HL-60/S4 (cell line): ENCODE results near the gene ABCG8.

ENCODE experiments used
- in situ Hi-C: fragments of 300-500 bp; cut with MboI; formaldehyde crosslinking; loops from 2 replicates; pipeline ENCODE4 v1.14.3; 2022; ENCODE audit warnings: low sequenced_read_pairs

Gene ABCG8

DNA sequence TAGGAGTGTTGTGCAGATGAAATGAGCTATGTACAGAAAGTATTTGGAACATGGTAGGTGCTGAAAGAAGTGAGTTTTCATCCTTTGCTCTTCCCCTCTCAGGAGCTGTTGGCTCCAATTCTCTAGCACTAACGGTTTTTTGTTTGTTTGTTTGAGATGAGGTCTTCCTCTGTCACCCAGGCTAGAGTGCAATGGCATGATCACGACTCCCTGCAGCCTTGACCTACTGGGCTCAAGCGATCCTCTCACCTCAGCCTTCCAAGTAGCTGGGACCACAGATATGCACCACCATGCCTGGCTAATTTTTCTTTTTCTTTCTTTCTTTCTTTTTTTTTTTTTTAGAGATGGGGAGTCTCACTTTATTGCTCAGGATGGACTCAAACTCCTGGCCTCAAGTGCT lies 12.9 kb upstream of the ABCG8 start:
- in situ Hi-C loops: no loop called here

DNA sequence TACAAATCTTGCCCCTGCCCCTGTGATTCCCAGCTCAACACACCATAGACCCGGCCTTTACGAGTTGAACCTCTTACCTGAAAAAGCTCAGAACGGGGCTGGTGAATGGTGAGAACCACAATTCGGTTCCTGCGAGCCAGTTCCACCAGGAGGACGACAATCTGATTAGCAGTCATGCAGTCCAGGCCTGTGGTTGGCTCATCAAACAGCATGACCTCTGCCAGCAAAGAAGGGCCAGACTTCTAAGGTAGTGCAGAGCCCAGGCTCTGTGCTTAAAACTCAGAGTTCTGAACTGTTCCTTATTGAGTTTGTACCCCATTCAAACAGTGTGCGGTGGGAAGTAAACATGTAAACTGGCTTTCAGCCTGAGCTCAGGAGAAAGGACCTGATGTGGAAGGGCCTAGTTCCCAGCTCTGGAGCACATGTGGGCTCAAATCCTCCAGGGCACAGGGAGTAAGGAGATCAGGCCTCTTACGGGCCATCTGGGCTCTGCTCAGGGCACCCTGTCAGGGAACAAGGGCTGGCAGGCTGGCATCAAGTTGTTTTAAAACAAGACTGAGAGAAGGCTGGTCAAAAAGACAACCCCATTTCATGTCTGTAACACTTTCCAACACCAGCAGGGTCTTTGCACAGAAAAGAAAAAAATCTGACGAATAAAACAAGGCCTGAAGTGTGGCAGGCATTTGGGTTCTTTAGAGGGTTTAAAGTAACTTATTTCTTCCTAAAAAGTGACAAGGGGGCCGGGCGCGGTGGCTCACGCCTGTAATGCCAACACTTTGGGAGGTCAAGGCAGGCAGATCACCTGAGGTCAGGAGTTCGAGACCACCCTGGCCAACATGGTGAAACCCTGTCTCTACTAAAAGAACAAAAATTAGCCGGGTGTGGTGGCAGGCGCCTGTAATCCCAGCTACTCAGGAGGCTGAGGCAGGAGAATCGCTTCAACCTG lies 12.2 kb upstream of the ABCG8 start:
- in situ Hi-C loops: no loop called here

DNA sequence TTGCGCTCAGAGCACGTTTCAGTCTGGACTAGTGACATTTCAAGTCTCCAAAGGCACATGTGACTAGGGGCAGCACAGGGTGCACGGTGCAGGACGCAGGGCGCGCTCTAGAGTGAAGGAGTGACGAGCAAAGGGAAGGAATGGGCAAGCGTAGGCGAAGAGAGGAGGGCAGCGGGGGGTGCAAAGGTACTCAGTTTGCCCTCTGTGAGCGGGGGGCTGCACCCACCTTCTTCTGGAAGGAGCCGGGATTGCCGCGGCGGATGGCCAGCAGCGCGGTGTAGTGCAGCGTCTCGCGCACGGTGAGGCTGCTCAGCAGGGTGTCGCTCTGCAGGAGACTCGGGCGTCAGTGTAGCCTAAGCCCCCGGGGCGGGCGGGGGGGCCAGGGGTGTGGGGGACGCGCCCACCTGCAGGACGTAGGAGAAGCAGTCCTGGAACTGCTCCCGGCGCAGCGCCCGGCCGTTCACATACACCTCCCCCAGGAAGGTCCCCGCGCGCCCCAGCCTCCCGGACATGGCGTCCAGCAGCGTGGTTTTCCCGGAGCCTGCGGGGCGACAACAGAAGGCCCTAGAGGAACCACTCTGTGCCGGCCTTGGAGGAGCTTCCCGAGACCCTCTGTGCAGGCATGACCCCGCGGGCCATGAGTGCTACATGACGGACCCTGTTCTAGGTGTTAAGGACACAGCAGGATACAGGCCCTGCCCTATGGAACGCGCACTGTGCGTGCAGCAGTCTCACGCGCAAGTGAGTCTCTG lies 7.1 kb upstream of the ABCG8 start:
- in situ Hi-C loops: no loop called here

DNA sequence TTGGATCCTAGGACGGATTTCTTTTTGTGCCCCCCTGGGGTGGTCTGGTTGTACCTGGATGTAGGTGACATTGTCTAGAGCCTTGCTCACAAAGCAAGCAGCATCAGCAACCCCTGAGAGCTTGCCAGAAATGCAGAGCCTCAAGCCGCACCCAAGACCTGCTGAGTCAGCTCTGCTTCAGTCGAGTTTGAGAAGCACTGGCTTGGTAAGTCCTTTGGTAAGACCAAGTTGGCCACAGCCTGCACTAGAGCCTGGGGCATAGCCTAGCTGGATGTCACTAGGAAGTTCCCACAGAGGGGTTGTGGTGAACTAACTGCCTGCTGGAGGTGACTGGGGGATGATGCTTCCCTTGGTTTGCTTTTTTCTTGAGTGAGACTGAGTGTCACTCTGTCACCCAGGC lies 6.3 kb upstream of the ABCG8 start:
- in situ Hi-C loops: no loop called here

DNA sequence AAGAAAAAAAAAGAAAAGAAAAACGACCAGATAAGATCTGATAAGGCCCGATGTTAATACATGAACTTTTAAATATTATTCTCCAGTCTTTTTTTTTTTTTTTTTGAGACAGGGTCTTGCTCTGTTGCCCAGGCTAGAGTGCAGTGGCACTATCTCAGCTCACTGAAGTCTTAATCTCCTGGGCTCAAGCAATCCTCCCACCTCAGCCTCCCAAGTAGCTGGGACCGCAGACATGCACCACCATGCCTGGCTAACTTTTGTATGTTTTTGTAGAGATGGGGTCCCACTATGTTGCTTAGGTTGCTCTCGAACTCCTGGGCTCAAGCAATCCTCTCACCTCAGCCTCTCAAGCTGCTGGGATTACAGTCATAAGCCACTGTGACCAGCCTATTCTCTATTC lies 1.7 kb upstream of the ABCG8 start:
- in situ Hi-C loops: no loop called here

DNA sequence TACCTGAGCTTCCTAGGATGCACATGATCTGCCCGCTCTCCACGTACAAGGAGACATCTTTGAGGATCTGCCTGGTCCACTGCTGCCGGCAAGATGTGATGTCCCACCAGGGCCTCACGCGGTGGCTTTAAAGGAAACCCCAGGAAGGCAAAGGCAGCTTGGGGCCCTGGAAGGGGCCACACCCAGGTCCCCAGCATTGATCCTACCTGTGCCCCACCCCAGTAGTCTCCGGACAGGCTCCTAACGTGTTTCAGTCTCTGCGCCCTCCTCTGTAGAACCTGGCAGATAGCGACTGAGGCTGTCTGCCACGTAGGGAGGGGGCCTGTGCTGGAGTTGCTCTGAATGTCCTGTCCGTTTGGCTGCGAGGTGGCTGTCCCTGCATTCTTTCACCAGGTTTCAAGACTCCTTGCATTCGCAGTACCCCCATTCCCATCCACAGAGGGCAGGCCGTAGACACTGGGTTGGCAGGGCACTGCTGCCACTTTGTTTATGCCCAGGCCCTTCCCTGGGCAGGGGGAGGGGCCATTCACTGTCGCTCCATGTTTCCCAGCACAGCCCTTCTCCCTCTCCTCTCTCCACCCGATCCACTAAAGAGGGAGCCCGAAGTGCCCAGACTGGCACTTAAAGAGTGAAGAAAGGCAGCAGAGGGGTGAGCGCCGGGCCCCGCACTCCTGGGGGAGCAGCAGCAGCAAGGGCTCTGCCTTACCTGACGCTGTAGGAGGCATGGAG lies 776 bp upstream of the ABCG8 start:
- in situ Hi-C loops: no loop called here

DNA sequence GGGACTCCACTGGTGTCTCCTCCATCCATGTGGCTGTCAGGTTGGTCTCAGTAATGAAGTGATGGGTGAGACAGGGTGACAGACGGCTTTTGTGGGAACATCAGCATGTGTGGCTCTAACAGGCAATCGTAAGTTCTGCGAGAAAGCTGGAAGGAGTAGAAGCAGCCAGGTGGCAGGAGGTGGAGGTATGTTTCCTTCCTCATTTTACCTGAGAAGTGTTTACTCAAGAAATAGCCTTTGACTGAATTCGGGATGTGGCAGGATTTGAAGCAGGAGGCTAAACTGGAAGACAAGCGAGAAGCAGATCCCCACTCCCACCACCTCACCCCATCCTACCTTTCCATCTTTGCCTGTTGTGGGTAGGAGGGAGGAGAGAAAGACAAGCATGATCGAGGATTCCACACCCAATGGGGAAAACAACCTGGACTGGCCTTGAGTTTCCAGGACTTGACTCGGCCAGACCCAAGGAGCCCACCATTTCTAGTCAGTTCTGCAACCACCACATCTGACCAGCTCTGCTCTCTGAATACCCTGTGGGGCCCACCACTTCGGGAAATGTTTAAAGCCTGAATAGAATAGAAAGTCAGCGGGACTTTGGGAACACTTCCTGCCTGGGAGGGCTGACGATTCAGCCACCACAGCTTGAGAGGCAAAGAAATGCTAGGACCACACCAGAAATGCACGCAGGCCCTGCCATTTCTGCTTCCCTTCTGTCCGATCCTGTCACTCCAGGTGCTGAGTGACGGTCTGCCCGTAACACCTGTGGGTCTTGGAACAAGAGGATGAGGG lies 1.2 kb downstream of the ABCG8 start:
- in situ Hi-C loops: no loop called here

DNA sequence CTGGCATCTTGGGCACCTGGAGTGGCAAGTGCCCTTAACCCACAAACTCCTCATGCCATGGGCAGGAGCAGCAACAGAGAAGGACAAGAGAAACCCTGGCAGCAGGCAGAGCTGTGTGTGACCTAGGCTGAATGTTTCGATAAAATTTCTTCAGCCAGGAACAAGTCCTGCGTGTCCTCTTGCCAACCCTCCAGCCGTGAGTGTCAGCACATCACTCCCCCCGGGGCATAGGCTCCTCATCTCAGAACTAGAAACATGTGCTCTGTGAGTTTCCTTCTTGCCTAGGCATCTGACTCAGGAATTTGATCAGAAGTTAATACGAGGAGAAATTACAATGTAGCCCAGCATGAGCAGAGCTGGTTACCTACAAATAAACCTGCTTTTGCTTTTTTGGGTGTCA lies 2.2 kb downstream of the ABCG8 start:
- in situ Hi-C loops: no loop called here

DNA sequence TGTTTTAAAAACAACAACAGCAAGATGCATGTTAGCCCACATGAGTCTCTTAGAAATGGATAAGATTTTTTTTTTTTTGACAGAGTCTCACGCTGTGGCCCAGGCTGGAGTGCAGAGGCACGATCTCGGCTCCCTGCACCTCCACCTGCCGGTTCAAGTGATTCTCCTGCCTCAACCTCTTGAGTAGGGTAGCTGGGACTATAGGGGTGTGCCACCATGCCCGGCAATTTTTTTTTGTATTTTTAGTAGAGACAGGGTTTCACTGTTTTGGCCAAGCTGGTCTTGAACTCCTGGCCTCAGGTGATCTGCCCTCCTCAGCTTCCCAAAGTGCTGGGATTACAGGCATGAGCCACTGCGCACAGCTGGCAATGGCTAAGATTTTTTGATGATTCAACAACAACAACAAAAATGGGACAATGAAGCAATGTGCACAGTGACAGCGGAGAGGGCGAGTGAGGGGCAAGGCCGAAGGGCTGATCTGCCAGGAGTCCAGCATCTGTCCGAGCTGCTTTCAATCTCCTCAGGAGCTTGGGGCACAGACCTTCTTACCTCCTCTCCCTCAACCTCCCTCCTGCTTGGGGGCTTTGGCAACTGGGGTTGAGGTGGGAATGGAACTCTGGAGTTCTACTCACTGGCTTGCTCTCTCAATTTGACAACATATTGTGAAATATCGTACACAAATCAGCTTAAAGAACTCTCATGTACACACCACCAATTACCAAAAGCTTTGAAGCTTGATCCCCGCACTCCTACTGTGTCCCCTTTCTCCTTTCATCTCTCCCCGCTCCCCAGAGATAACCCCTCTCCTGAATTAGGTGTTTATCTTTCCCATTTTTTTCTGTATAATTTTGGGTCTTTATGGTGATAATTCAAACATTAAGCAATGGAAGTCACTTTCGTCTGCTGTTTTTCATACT lies 3.4 kb downstream of the ABCG8 start:
- in situ Hi-C loops: no loop called here

DNA sequence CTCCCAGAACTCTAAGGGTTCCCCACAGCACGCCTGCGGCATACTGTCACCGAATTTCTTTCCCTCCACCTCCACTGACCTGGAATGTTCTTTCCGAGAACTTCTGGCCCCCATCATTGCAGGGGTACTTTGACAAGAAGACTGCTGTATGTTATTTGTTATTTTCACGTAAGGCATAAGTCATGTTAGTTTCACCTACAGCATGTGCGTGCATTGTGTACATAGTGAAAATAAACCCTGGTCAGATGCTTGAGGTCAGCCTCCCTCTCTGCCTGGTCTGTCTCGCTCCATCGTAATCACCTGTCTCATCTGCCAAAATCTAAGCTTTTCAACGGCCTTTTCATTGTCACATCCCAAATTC lies 4.1 kb downstream of the ABCG8 start:
- in situ Hi-C loops: no loop called here

DNA sequence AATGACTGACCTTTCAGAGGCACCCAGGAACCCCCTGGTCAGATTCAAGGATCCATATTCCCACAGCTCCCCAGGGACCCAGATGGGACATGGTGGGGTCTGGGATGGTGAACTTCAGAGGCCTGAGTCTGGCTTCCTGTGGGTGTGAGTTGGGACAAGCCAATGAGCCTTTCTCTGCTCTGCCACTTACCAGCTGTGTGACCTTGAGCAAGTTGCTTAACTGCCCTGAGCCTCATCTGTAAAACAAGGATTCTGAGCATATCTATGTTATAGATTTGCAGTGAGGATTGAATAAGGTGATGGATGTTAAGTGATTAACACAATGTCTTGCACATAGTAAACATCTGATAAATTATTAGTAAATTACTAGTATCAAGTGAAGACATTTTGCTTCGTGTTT lies 6.4 kb downstream of the ABCG8 start:
- in situ Hi-C loops: no loop called here

DNA sequence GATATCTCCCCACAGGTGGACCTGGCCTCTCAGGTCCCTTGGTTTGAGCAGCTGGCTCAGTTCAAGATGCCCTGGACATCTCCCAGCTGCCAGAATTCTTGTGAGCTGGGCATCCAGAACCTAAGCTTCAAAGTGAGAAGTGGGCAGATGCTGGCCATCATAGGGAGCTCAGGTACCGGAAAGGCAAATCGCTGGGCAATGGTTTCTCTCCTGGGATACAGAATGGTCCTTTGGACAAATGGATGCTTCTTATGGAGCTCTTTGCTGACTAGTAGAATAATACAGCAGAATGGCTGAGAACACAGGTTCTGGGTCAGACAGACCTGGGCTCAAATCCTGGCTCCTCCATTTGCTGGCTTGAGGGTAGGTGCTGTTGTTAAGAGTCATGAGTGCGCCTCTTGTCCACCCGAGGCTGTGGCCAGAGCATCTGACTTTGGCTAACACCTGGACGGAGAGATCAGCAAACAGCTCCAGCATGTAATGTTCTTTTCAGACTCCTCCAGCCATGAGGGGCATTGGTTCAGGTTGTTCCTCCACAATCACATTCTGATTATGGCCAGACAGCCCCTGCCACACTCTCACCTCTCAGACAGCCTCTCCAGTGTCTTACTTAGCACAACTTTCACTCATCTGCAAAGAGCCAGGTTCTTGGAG lies 7.5 kb downstream of the ABCG8 start:
- in situ Hi-C loops: no loop called here

DNA sequence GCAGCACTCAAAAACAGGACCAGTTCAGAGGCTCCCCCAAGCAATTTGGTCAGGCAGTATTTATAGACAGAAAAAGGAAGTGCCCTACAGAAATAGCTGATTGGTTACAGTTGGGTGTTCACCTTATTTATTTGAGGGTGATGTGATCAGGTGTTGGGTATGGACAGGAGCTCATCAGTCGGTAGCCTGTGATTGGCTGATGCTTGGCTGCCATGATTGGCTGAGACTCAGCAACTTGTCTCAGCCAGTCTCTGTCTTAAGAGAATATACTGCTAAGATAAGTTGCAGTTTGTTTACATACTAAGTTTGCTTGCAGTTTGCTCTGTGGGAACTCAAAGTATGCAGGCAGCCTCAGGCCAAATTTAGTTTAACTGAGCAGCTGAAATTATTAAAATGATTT lies 9.4 kb downstream of the ABCG8 start:
- in situ Hi-C loops: no loop called here

DNA sequence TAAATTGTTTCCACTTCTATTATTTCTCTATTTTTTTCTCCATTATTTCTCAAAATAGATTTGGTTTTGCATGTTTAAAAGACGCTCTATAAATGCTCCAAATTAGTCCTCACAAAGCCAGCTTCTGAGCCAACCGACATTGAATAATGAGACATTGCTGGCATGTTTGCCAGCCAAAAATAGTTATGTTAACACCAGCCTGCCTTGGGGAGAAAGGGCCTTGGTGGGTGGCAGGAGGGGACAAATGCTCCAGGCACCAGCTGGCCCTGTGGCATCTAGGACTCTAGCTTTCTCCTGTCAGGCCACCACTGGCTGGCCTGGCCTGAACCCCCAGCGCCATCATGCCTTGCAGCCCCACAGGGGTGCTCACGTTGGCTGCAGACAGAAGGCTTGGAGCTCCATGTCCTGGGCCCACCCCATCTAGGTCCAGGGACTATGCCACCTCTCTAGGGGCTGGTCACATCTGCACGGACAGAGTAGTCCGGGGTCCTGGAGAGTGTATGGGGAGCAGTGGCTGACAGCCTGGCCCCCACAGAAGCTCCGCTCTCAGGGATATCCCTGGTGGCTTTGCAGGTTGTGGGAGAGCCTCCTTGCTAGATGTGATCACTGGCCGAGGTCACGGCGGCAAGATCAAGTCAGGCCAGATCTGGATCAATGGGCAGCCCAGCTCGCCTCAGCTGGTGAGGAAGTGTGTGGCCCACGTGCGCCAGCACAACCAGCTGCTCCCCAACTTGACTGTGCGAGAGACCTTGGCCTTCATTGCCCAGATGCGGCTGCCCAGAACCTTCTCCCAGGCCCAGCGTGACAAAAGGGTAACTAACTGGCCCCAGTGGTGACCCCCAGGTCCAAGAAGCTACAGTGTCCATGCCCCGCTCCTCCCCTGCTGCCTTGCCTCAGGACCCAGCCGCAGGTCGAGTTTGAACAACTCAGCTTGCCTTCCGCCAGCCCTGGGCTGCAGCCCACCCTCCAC lies 12.5 kb downstream of the ABCG8 start:
- in situ Hi-C loops: no loop called here

DNA sequence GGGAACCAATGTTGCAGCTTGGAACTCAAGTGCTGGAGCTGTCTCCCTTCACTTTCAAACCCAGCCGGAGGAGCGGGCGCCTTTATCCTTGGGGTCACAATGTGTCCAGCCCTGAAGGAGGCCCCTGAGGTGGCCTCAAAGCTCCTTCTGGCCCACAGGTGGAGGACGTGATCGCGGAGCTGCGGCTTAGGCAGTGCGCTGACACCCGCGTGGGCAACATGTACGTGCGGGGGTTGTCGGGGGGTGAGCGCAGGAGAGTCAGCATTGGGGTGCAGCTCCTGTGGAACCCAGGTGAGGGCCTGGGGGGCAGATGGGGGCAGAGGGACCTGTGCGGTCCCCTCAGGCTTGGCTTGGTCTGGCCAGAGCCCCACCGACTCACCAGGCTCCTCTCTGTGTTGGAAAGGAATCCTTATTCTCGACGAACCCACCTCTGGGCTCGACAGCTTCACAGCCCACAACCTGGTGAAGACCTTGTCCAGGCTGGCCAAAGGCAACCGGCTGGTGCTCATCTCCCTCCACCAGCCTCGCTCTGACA lies 13.5 kb downstream of the ABCG8 start:
- in situ Hi-C loops: no loop called here

DNA sequence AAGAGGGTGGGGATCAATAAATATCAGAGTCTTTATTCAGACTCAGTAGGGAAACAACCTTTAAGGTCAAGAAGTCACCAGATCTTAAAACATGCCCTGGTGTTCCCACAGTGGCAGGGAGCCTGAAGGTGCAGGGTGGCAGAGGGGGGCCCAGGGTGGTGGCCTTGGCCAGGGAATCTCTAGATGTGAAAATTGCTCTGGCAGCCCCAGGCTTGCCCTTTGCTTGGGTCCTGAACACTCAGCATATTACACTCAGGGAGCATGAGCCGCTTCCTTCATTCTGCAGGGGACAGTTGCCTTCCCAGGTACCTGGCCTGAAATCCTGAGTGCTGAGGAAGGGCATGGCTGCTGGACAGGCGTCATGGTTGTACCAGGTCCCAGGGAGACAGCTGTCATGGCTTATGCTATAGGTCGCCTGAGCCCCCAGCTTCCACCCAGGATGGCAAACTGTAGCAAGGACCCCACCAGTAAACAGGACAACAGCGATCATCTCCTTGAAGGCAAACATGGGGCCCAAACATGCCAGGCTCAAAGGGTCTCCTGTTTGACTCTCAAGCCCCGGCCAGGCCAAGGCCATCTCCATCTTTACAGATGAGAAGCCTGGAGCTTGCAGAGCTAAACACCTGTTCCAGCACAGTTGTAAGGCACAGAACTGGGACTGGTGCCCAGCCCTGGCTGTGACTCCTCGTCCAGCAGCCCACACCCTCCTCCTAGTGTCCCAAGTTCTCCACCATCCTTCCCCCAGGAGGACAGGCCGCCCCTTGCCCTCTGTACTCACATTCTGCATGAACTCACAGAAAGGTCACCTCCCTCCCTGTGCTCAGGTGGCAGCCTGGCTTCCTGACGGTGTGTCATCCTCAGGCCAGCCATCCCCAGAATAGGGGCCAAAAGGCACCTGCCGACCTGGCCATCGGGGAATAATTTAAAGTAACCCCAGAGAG lies 14.6 kb downstream of the ABCG8 start:
- in situ Hi-C loops: no loop called here

DNA sequence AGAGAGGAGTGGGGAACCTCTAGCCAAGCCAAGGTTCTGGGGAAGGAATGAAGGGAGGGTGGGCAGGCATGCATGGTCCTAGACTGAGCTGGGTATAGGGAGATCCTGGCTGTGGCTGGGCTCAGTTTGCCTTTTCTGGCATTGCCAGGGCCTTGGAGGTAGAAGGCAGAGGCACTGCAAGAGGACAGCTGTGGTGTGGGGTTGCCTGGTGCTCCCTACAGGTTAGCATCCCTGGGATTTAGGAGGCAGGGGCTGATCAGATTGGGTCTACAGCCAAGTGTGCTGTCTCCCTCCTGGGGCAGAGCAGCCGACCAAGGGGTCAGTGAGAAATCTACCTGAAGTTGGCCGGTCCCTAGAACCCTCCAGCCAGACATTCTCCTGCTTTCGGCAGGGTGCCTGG lies 15.9 kb downstream of the ABCG8 start:
- in situ Hi-C loops: no loop called here
